Stimulated activated CD8-positive, alpha-beta memory T cell treated with anti-CD3 and anti-CD28 coated beads, Interleukin-2, amount 100 ng/mL, for 48 hours (primary cell): ENCODE data around the gene SOX21.

Experiments used
- DNase-seq, 2 donors: peaks; one replicate each; pipeline ENCODE4 v3.0.0-alpha.2; 2020; ENCODE audit warnings: low read depth in 2 of 2

Gene SOX21

DNA sequence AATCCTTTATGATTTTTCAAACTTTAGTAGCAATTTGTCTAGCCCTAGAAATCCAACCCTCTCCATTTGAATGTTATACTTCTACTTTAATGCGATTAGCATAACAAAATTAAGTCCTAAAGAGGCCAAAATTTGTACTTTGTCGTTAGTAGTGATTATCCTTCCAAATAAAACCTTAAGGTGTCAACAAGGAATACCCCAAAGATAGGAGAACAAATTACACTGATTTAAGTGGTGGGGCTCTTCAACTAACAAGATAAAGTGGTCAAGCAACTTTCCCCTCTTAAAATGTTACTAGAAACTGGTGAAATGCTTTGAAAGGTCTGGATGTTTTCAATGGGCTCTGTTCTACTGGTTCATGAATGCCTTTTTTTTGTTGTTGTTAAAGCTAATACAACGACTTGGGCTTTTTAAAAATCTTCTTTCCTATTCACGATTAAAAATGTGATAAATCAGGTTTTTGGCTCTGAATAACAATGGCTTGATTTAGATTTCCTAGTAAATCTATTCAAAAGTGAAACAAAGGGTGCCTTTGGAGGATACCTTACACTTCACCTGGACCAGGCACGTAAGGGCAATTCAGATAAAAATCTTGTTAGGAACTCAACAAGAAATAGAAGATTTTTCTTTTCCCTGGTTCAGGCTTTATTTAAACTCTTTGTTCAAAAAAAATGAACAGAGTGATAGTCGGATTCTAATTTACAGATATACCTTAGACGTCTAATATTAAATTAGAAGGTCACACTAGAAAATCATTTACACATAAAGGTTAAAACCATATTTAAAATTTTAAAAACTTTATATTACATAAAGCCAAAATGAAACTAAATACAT lies 3.1 kb downstream of the SOX21 start:
- DNase-seq, result no peak

DNA sequence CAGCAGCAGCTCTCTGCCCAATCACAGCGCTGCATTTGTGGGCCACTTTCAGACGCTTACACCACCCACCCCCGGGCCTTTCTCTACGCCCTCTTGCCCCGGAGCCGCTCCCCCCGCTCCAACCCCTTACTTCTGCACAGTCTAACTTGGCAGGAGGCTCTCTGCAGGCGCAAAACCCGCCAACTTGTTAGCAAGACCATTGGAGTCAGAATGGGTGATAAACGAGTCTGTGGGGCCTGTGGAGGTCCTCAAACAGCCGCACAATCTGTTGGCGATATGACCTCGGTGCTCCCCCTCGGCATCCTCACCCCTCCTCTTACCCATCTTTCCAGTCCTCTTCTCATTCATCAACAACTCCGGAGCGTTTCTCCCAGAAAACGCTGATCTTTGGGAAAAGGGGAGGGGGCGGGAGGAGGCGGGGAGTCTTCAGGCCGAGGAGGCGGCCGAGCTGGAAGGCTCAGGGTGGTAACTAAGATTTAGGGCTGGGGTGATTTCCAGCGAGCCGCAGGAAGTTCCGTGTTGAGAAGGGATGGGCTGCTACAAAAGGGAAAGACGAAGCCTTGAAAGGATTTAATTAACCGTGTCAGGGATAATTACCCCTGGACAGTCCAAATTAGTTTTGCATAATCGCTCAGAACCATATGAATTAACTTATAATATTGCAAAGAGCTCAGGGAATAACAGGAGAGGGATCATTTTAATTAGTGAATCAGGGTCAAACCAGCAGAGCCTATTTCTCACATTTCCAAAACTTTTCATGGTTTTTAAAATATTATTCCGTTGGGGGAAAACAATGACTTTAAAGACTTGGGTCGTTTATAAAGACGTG lies 4.1 kb downstream of the SOX21 start:
- no peak for DNase-seq

DNA sequence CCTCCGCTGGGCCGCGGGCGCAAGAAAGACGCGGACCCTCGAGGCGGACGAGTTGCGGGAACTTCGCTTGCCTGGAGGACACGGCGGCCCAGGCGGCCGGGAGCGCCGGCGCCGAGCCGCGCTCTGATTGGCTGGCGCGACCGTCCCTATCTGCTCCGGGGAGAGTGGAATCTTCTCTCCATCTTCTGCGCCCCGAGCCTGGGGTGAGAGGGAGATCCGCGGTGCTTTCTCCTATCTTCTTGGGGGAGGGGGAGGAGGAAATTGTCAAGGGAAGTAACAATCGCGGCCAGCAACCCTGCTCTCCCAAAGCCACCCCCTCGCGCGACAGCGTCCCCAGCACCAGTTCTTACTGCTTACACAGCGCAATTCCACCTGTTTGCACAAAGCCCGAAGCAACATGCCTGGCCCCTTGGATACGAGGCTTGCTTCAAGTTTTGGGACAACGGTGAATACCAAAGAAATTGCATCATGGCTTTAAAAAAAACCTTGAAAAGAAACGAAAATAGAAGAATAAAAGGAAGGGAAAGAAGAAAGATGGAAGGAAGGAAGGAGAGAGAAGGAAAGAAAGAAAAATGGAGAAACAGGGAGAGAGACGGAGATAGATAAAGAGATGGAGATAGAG lies 4.8 kb downstream of the SOX21 start:
- DNase-seq, result no peak

- no peak for DNase-seq
These were observed 5.4 kb downstream of the SOX21 start for GRCh38 chr13:94706843-94707399.

DNA sequence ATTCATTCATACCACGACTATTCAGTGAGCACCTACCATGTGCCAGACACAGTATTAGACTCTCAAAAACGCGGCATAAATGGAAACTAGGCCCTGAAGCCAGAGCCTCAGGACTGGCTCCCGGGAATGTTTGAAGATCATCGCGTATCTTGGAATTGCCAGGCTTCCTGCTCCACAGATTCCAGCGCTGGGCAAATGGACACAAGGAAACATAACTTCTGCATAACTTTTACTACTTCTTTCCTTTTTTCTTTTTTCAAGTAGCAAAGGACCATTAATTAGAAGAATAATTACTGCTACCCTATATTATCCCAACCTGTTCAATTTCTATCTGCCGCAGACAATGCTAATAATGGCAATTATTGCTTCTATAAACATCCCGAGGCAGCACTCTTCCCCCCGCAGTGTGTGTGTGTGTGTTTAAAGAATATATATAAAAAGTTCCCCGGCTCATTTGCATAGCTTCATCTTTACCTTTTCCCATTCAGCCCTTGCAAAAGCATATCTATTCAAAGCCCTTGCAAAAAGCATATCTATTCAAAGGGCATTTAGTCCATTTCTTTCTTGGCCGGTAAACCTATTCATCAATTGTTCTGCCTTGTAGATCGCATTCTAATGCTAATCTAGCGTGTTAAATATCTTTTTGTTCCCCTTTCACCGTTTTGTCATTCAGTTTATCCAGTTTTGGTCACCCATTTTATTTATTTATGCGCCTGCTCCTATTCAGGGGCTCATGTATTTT lies 6.1 kb downstream of the SOX21 start:
- DNase-seq, result no peak

GRCh38 chr13:94705081-94706030 lies 7.0 kb downstream of the SOX21 start:
- DNase-seq, result no peak

DNA sequence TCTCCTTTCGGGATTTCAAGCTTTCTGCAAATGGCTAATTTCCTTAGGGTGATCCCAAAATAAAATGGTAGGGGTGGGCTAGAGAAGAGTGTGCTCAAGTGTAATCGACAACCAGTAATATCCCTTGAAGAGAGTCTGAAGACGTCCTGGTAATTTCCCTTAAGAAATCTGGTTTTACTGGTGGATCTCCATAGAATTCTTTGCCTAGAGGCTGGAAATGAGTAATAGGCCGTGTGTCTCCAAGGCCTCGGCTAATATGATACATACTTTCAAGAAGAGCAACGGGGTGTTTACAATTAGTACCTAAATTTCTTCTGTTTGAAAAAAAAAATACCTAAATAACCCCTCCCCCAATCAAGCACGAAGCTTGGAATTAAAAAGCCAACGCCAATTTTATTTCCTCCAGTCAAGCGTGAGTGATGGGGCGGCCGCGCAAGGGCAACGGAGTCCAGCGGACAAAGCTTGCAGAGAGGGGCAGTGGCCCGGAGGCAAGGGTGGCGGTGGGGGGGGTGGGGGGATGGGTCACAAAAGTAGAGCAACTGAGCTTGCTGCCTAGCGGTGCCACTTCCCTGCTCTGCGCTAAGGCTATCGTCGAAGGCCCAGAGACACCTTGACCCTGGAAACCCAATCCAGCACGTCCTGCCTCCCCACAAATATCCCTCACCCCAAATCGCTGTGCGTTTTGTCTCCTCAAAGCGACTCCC lies 7.8 kb downstream of the SOX21 start:
- DNase-seq, result no peak

DNA sequence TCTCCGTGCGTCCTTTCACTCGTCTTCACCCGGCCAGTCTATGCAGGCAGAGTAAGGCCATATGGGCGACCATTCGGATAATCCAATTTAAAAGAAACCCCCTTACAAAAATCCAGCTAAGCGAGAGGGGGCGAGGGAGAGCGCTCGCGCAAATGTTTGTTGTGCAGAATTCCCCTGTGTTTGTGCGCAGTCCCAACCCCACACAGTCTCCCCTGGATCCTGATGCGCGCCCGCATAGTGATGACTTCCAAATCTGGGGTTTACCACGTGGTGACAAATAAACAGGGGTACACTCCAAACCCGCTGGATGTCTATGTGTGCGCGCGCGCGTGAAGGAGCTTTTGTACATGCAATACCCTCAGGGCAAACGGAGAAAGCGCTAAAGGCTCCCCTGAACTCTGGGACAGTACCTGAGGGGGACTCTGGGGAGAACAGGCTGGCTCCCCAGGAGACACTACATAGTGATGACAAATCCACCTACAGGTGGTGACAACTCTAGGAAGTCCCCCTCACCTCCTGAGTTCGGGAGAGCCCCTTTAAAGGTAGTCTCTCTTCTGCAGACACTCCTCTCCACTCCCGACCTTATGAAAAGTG lies 8.5 kb downstream of the SOX21 start:
- no peak for DNase-seq

DNA sequence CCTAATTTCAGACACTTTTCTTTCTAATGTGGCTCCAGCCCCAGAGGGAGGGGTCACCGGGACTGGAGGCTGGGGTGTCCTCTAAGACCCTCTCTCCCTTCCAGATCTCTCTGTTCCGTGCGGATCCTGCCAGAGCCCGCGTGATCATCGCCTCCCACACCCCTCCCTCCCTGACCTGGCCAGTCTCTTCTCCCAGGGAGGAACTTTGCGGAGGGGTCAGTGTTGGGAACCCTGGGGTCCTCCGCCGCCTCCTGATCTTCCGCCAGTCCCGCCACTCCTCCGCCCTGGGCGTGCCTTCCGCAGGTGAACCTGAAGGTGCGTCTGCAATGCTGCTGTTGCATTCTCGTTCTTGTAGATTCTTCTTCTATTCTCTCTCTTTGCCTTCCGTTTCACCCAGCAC lies 9.1 kb downstream of the SOX21 start:
- no peak for DNase-seq

DNA sequence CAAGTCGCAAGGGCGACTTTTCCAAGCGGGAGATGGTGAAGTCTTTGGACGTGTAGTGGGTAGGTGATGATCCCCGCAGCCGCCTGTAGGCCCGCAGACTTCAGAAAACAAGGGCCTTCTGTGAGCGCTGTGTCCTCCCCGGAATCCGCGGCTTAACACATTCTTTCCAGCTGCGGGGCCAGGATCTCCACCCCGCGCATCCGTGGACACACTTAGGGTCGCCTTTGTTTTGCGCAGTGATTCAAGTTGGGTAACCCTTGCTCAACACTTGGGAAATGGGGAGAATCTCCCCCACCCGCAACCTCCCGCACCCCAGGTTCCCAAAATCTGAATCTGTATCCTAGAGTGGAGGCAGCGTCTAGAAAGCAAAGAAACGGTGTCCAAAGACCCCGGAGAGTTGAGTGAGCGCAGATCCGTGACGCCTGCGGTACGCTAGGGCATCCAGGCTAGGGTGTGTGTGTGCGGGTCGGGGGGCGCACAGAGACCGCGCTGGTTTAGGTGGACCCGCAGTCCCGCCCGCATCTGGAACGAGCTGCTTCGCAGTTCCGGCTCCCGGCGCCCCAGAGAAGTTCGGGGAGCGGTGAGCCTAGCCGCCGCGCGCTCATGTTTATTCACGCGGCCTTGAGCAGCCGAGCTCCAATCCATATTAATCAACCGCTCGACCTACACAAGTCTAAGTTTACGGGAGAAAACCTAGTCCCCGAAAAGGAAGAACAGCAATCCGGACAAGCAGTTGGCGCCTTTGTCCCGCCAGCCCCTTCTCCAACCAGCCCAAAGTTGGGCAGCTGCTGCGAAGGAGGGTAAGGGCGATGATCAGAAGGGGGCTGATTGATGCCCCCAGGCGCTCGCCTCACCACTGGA lies 9.9 kb downstream of the SOX21 start:
- no peak for DNase-seq

- no peak for DNase-seq
These were observed 10.8 kb downstream of the SOX21 start for GRCh38 chr13:94701313-94702180.

- DNase-seq, result no peak
These were observed 11.8 kb downstream of the SOX21 start for GRCh38 chr13:94700536-94700935.

GRCh38 chr13:94700051-94700535 lies 12.3 kb downstream of the SOX21 start:
- DNase-seq, result no peak

DNA sequence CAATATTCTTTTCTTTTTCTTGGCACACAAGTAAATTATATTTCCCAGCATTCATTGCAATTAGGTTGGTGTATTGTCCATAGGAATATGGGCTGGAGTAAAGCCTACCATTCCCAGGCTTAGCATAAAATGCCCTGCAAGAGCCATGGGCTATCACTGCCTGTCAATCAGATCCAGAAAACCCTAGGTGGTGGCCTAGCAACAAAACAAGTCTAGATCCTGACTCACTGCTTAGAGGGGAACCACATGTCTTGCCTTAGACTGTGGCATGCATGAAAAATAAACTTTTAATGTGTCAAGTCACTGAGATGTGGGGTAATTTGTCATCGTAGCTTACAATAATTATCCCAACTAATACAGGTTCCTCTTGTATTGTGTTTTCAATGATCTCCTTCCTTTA lies 16.2 kb downstream of the SOX21 start:
- no peak for DNase-seq

DNA sequence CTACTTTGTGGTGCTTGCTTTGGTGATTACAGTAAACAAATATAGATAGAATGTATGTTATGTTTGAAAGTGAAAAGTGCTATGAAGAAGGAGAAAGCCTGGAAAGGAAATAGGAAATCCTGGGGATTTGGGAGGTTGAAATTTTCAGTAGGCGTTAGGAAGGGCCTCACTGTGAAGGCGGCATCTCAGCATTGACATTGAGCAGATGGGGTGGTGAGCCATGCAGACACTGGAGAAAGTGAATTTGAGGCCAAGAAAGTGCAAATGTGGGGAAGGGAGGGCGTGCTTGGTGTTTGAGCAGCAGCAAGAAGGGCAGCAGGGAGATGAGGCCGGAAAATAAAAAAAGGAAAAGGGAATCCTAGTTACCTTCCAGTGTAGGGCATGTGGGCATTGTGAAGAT lies 20.3 kb downstream of the SOX21 start:
- DNase-seq, result no peak

- DNase-seq, result no peak
These were observed 28.9 kb downstream of the SOX21 start for GRCh38 chr13:94683409-94683808.

DNA sequence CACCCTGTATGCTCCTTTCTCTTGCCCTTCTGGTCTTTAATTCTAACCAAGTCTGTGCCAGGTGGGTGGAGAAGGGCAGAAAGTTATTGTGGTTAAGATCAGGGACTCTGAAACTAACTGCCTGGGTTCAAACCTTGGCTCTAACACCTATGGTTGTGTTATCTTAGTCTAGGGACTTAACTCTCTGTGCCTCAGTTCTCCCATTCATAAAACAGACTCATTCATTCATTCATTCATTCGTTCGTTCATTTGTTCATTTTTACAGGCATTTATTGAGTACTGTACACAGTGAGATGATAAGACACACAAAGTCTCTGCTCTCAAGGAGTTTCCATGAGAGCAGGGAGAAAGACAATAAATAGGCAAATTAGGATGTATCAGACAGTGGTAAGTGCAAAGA lies 30.1 kb downstream of the SOX21 start:
- DNase-seq, result no peak
